B cell (primary cell): ENCODE data around the gene TOMM7. TPM values are rescaled to one million over a fixed set of nuclear protein-coding genes. Genes with fewer than 3 reads are reported as not detected.

Experiments used
- ATAC-seq: fragments of 200-7000 bp; cut with Tn5 transposase; one replicate; pipeline ENCODE4 v1.10.0; 2021; ENCODE audit warnings: low read depth, mild to moderate bottlenecking, moderate number of reproducible peaks, moderate library complexity
- CTCF ChIA-PET: fragments of 350-600 bp; sonication (Branson Sonifier 250); formaldehyde crosslinking; loops from one replicate; lab custom pipeline; 2021; ENCODE audit warnings: antibody characterized with exemption, inconsistent platforms; lab: Charles Lee
- POLR2A ChIA-PET: fragments of 350-600 bp; sonication (Branson Sonifier 250); formaldehyde crosslinking; loops from one replicate; lab custom pipeline; 2021; ENCODE audit warnings: antibody characterized with exemption; lab: Charles Lee
- DNase-seq: peaks from one replicate; pipeline ENCODE4 v3.0.0; 2013
- H2AFZ ChIP-seq: 2 replicates; pipeline ENCODE4 v1.6.1; 2012; ENCODE audit warnings: mild to moderate bottlenecking, low read depth, low read length; ENCODE audit not compliant: insufficient read depth, poor library complexity, severe bottlenecking
- H3K27ac ChIP-seq, 2 donors: 1 replicate in 1 of 2; 2 replicates in 1 of 2; pipeline ENCODE4 v1.5.1; 2012 to 2013; ENCODE audit warnings: low read length in 2 of 2, mild to moderate bottlenecking in 2 of 2, moderate library complexity in 1 of 2
- H3K27me3 ChIP-seq, 4 experiments: fragments of 200-600 bp in 1 of 4; sonication (generic) in 1 of 4; replicated peaks in 1 of 4; 1 replicate in 2 of 4; 2 replicates in 2 of 4; pipeline versions ENCODE4 v1.6.1 to v1.7.0; 2013 to 2016; ENCODE audit warnings: low read length in 3 of 4, mild to moderate bottlenecking in 2 of 4, mixed read lengths in 1 of 4, moderate library complexity in 1 of 4; ENCODE audit not compliant: insufficient read depth in 4 of 4, control insufficient read depth in 3 of 4; ENCODE audit errors: control extremely low read depth in 1 of 4
- H3K36me3 ChIP-seq, 2 experiments: replicated peaks in 1 of 2; 1 replicate in 1 of 2; 2 replicates in 1 of 2; pipeline versions ENCODE4 v1.6.1 to v1.7.1; 2013; ENCODE audit warnings: low read length in 1 of 2; ENCODE audit not compliant: insufficient read depth in 2 of 2, control insufficient read depth in 1 of 2; ENCODE audit errors: control extremely low read depth in 1 of 2, extremely low read depth in 1 of 2
- H3K4me1 ChIP-seq, 2 donors: fragments of 200-600 bp in 1 of 2; sonication (generic) in 1 of 2; 1 replicate in 1 of 2; 2 replicates in 1 of 2; pipeline versions ENCODE4 v1.5.1 to v1.6.1; 2013 to 2017; ENCODE audit warnings: low read length in 2 of 2; ENCODE audit not compliant: control insufficient read depth in 2 of 2, insufficient read depth in 2 of 2
- H3K4me2 ChIP-seq: replicated peaks from 2 replicates; pipeline ENCODE3; 2012; ENCODE audit warnings: mild to moderate bottlenecking, low read depth, low read length; ENCODE audit not compliant: poor library complexity, severe bottlenecking
- H3K4me3 ChIP-seq, 5 experiments: fragments of 200-600 bp in 1 of 5; sonication (generic) in 1 of 5; 1 replicate in 3 of 5; 2 replicates in 2 of 5; pipeline versions ENCODE4 v1.5.1 to v1.7.0; 2011 to 2016; ENCODE audit warnings: low read length in 4 of 5, mild to moderate bottlenecking in 4 of 5, low read depth in 2 of 5, control low read depth in 1 of 5, moderate library complexity in 1 of 5; ENCODE audit not compliant: insufficient read depth in 1 of 5; ENCODE audit errors: control extremely low read depth in 1 of 5, extremely low read depth in 1 of 5
- H3K79me2 ChIP-seq: fragments of 200-600 bp; sonication (generic); one replicate; pipeline ENCODE4 v1.6.0; 2016; ENCODE audit warnings: low read length; ENCODE audit not compliant: control insufficient read depth, insufficient read depth
- H3K9ac ChIP-seq: fragments of 200-600 bp; sonication (generic); 2 replicates; pipeline ENCODE4 v1.6.1; 2017; ENCODE audit warnings: mild to moderate bottlenecking, low read length, moderate library complexity
- H3K9me3 ChIP-seq, 3 donors: one replicate each; pipeline versions ENCODE4 v1.6.1 to v1.7.1; 2013; ENCODE audit warnings: low read length in 2 of 3; ENCODE audit not compliant: control insufficient read depth in 2 of 3, insufficient read depth in 1 of 3; ENCODE audit errors: control extremely low read depth in 1 of 3
- H4K20me1 ChIP-seq: 2 replicates; pipeline ENCODE4 v1.6.0; 2012; ENCODE audit warnings: mild to moderate bottlenecking, low read length; ENCODE audit not compliant: insufficient read depth, control insufficient read depth, poor library complexity, severe bottlenecking
- H3K27ac Mint-ChIP-seq: one replicate; pipeline ENCODE4 v1.8.0; 2021; ENCODE audit warnings: mixed read lengths
- H3K27me3 Mint-ChIP-seq: one replicate; pipeline ENCODE4 v1.8.0; 2021; ENCODE audit warnings: mixed read lengths
- H3K4me1 Mint-ChIP-seq: one replicate; pipeline ENCODE4 v1.8.0; 2021; ENCODE audit warnings: mixed read lengths
- H3K4me3 Mint-ChIP-seq: one replicate; pipeline ENCODE4 v1.8.0; 2021; ENCODE audit warnings: mixed read lengths
- H3K9me3 Mint-ChIP-seq: one replicate; pipeline ENCODE4 v1.8.0; 2022; ENCODE audit warnings: mixed read lengths; ENCODE audit not compliant: insufficient read depth
- EZH2 ChIP-seq: IDR thresholded peaks from 2 replicates; pipeline ENCODE4 v1.6.1; 2012; ENCODE audit warnings: borderline replicate concordance, low read depth, mild to moderate bottlenecking, moderate library complexity, low read length; ENCODE audit not compliant: insufficient read depth, poor library complexity, severe bottlenecking
- WGBS: methylation state at CpG from one replicate; pipeline ENCODE4 v1.1.5; 2013; ENCODE audit warnings: missing lambda C conversion rate; ENCODE audit not compliant: insufficient coverage; 5-methylcytosine and 5-hydroxymethylcytosine counted together
- intact Hi-C: fragments of 100-400 bp; cut with micrococcal nuclease; formaldehyde crosslinking; loops from one replicate; pipeline ENCODE4 v1.10.0; 2022
- polyA plus RNA-seq: library from polyadenylated mRNA; depleted of rRNA; stranded (reverse); fragments of >200 nt; gene quantifications from 2 replicates; pipeline ENCODE4 v1.2.3, GENCODE V29; 2012
- total RNA-seq, 2 donors: library from RNA; stranded (reverse); fragments of 120-200 nt in 1 of 2; gene quantifications; 1 replicate in 1 of 2; 2 replicates in 1 of 2; pipeline versions ENCODE4 v1.2.3 to v1.2.4, GENCODE V29; 2013 to 2022
- TF ChIP-seq, protein P1 (sequence below): fragments of 200-600 bp; IDR thresholded peaks from one replicate; pipeline ENCODE4 v1.8.0; 2022; ENCODE audit warnings: antibody characterized with exemption, mild to moderate bottlenecking

The TOMM7 gene
- total and polyA plus RNA-seq, 2 donors (not counting 1 experiment from before 2014, with no cell fraction given), result 276 to 437 TPM

DNA sequence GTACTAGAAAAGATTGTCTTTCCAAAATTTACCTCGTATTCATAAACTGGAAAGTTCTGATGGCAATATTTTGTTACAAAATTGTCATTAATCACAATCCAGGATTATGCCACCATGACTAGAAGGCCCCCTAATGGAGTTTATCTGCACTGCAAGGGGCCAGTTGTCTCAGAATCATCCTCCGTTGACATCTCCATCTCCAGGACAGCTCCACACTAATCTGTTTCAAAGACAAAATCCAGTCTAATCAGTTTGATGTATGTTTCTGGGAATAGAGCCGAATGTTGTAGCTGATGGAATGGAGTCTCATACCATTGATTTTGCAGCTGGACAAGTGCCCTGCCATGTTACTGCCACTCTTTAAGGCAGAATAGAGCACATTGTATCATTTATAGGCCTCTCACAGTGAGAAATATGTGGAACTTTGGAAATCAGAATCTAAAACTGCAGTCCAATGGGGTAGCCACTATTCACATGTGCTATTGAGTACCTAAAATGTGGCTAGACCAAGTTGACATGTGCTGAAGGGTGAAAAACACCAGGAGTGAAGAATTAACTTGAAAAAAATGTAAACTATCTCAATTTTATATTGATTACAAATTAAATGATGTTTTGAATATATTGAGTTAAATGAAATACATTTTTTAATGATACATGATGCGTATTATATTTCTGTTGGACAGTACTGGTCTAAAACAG lies 38.3 kb upstream of the TOMM7 start:
- TF ChIP-seq, protein P1, sequence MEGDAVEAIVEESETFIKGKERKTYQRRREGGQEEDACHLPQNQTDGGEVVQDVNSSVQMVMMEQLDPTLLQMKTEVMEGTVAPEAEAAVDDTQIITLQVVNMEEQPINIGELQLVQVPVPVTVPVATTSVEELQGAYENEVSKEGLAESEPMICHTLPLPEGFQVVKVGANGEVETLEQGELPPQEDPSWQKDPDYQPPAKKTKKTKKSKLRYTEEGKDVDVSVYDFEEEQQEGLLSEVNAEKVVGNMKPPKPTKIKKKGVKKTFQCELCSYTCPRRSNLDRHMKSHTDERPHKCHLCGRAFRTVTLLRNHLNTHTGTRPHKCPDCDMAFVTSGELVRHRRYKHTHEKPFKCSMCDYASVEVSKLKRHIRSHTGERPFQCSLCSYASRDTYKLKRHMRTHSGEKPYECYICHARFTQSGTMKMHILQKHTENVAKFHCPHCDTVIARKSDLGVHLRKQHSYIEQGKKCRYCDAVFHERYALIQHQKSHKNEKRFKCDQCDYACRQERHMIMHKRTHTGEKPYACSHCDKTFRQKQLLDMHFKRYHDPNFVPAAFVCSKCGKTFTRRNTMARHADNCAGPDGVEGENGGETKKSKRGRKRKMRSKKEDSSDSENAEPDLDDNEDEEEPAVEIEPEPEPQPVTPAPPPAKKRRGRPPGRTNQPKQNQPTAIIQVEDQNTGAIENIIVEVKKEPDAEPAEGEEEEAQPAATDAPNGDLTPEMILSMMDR, result peak; percentile 82
- TF ChIP-seq EZH2, result no peak
- peak; percentile 39 for DNase-seq
- H3K27me3 Mint-ChIP-seq, result no peaks in the 10 kb centered on the region
- Histone ChIP-seq H3K4me1 (peaks cover 0 to 3% of the 10 kb centered on the region in 2 donors), H3K4me3 (no peak overlapping the region), H2AFZ (no peak overlapping the region), H3K9ac (no peak overlapping the region), H3K79me2 (no peaks in the 10 kb centered on the region), H3K27me3 (no peaks in the 10 kb centered on the region), H3K36me3 (peaks cover 0 to 26% of the 10 kb centered on the region in 2 experiments), H3K27ac (no peak overlapping the region), H3K9me3 (no peaks in the 10 kb centered on the region), H4K20me1 (no peaks in the 10 kb centered on the region), H3K4me2 (no peak overlapping the region)
- POLR2A ChIA-PET, result interaction anchor here (0.5 to 0.7 kb wide), 2 partner anchors 158 to 742 kb away, joined by 3 read pairs; no protein-coding TSS in a partner anchor
- CTCF ChIA-PET, result interaction anchor here (0.5 to 2.7 kb wide), 9 partner anchors 9 to 300 kb away, joined by 3 to 17 read pairs (median 9); no protein-coding TSS in a partner anchor
- intact Hi-C loops, result no loop called here
- H3K4me3 Mint-ChIP-seq, result no peak overlapping the region
- peak overlapping the region; percentile 11 for H3K27ac Mint-ChIP-seq
- peak; percentile 66 for ATAC-seq
- no CpG with 5 or more reads among the region's 4 CpGs for WGBS
- H3K9me3 Mint-ChIP-seq, result no peaks in the 10 kb centered on the region
- H3K4me1 Mint-ChIP-seq, result peaks cover 39% of the 10 kb centered on the region

DNA sequence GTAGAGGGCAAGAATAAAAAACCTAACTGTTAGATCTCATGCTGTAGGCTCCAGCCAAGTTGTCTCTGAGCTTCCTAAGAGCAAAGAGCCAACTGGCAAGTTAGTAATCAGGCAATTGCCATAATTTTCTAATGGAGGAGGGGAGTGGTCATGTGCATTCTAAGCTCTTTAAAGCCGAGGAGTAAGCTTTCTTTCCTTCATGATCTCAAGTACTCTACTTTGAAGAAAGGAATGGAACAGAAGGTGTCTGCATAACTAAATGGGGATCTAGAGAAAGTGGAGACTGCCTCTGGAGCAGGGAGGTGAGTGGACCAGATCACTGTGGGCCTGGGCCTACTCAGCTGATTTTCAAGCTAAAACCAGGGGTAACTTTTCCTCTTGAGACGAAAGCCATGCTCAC lies 37.7 kb upstream of the TOMM7 start:
- Histone ChIP-seq H3K9ac (no peak overlapping the region), H3K9me3 (no peaks in the 10 kb centered on the region)
- intact Hi-C loops, result no loop called here

More for the DNA sequence above, 37.7 kb upstream of the TOMM7 start:
- no peak overlapping the region for H3K4me2 ChIP-seq
- Mint-ChIP-seq H3K9me3 (no peaks in the 10 kb centered on the region), H3K4me1 (peaks cover 41% of the 10 kb centered on the region), H3K4me3 (no peak overlapping the region), H3K27ac (peak overlapping the region; percentile 42), H3K27me3 (no peaks in the 10 kb centered on the region)
- WGBS, result 100% methylated on average over 1 of the region's 2 CpGs
- H3K4me1 ChIP-seq, result peaks cover 2 to 9% of the 10 kb centered on the region in 2 donors
- H3K36me3 ChIP-seq, result peaks cover 0 to 26% of the 10 kb centered on the region in 2 experiments
- H3K4me3 ChIP-seq, result no peak overlapping the region
- DNase-seq (no peak), ATAC-seq (no peak)
- H3K27me3 ChIP-seq, result no peaks in the 10 kb centered on the region
- ChIA-PET CTCF (interaction anchor here (0.7 to 2.7 kb wide), 8 partner anchors 10 to 299 kb away, joined by 3 to 17 read pairs (median 10); no protein-coding TSS in a partner anchor), POLR2A (no interaction called here)
- no peaks in the 10 kb centered on the region for H3K79me2 ChIP-seq
- TF ChIP-seq, protein P1, result no peak
- no peak for TF ChIP-seq EZH2
- no peak overlapping the region for H3K27ac ChIP-seq
- no peak overlapping the region for H2AFZ ChIP-seq
- no peaks in the 10 kb centered on the region for H4K20me1 ChIP-seq
